Endothelial cell of umbilical vein (primary cell): ENCODE measurements around the gene PALD1. TPM values are rescaled to one million over a fixed set of nuclear protein-coding genes. Genes with fewer than 3 reads are reported as not detected.

ENCODE experiments used
- BruUV-seq: library from RNA; stranded (reverse); fragments of 400-500 nt; replicated peaks from 2 replicates; lab custom pipeline; 2021; lab: Mats Ljungman, UMichigan
- CTCF ChIA-PET: fragments of 300-600, 350-600 bp; sonication (Branson Sonifier 250); formaldehyde crosslinking; loops from one replicate; lab custom pipeline; 2021; ENCODE audit warnings: antibody characterized with exemption, inconsistent platforms; lab: Charles Lee
- POLR2A ChIA-PET: fragments of 300-600, 350-600 bp; sonication (Branson Sonifier 250); formaldehyde crosslinking; loops from one replicate; lab custom pipeline; 2021; ENCODE audit warnings: antibody characterized with exemption, inconsistent platforms; lab: Charles Lee
- DNase-seq: peaks from one replicate; pipeline ENCODE4 v3.0.0-alpha.2; 2011; ENCODE audit warnings: low read depth, low spot score
- FAIRE-seq: peaks from 2 replicates; lab custom pipeline; 2011; peaks lifted over from hg19 to GRCh38; lab: Jason Lieb, UNC
- H2AFZ ChIP-seq: 2 replicates; pipeline ENCODE4 v1.6.0; 2012; ENCODE audit warnings: low read depth, low read length, control low read depth, inconsistent platforms
- H3K27ac ChIP-seq: 2 replicates; pipeline ENCODE4 v1.5.1; 2011; ENCODE audit warnings: low read depth, mild to moderate bottlenecking, control low read depth, low read length, moderate library complexity; ENCODE audit not compliant: insufficient read depth
- H3K27me3 ChIP-seq, 2 experiments: 2 replicates each; pipeline versions ENCODE4 v1.6.0 to v1.6.1; 2011; ENCODE audit warnings: low read length in 2 of 2, mixed read lengths in 1 of 2; ENCODE audit not compliant: control insufficient read depth in 2 of 2, insufficient read depth in 2 of 2
- H3K36me3 ChIP-seq, 2 experiments: 2 replicates in 1 of 2; 3 replicates in 1 of 2; pipeline ENCODE4 v1.5.1; 2011; ENCODE audit warnings: low read length in 2 of 2, mild to moderate bottlenecking in 1 of 2, moderate library complexity in 1 of 2; ENCODE audit not compliant: control insufficient read depth in 2 of 2, insufficient read depth in 2 of 2; ENCODE audit errors: extremely low read depth in 1 of 2
- H3K4me1 ChIP-seq: 3 replicates; pipeline ENCODE4 v1.5.1; 2011; ENCODE audit warnings: mild to moderate bottlenecking, low read length; ENCODE audit not compliant: control insufficient read depth, insufficient read depth; ENCODE audit errors: extremely low read depth
- H3K4me2 ChIP-seq: 2 replicates; pipeline ENCODE4 v1.6.1; 2011; ENCODE audit warnings: low read length, control low read depth, mixed read lengths; ENCODE audit not compliant: insufficient read depth
- H3K4me3 ChIP-seq, 3 experiments: fragments of 200-600 bp in 1 of 3; sonication (generic), shearing (Covaris generic) in 1 of 3; replicated peaks in 1 of 3; 2 replicates each; pipeline ENCODE4 v1.5.1; 2011 to 2016; ENCODE audit warnings: control low read depth in 3 of 3, low read length in 3 of 3, mild to moderate bottlenecking in 2 of 3, inconsistent platforms in 1 of 3, low read depth in 1 of 3, moderate library complexity in 1 of 3; ENCODE audit not compliant: insufficient read depth in 1 of 3
- H3K79me2 ChIP-seq: 2 replicates; pipeline ENCODE4 v1.6.0; 2012; ENCODE audit warnings: low read length, inconsistent platforms; ENCODE audit not compliant: control insufficient read depth, insufficient read depth
- H3K9ac ChIP-seq: replicated peaks from 2 replicates; pipeline ENCODE3; 2011; ENCODE audit warnings: low read length, control low read depth; ENCODE audit not compliant: insufficient read depth; ENCODE audit errors: extremely low read depth
- H3K9me1 ChIP-seq: replicated peaks from 3 replicates; pipeline ENCODE4 v1.6.0; 2011; ENCODE audit warnings: mild to moderate bottlenecking, low read length; ENCODE audit not compliant: control insufficient read depth, insufficient read depth; ENCODE audit errors: extremely low read depth
- H3K9me3 ChIP-seq: replicated peaks from 2 replicates; pipeline ENCODE4 v1.5.1; 2012; ENCODE audit warnings: low read length, inconsistent platforms; ENCODE audit not compliant: control insufficient read depth, insufficient read depth
- H4K20me1 ChIP-seq: replicated peaks from 2 replicates; pipeline ENCODE3; 2011; ENCODE audit warnings: mild to moderate bottlenecking, low read length; ENCODE audit not compliant: control insufficient read depth, insufficient read depth; ENCODE audit errors: extremely low read depth
- CTCF ChIP-seq, 2 donors: IDR thresholded peaks; 1 replicate in 1 of 2; 2 replicates in 1 of 2; pipeline ENCODE4 v1.5.1; 2011; ENCODE audit warnings: low read length in 2 of 2, mild to moderate bottlenecking in 2 of 2, moderate library complexity in 2 of 2, control low read depth in 1 of 2, inconsistent platforms in 1 of 2, low read depth in 1 of 2; ENCODE audit not compliant: insufficient read depth in 1 of 2; ENCODE audit errors: extremely low read depth in 1 of 2
- EZH2 ChIP-seq: IDR thresholded peaks from 2 replicates; pipeline ENCODE4 v1.6.1; 2012; ENCODE audit warnings: borderline replicate concordance, low read depth, mild to moderate bottlenecking, moderate library complexity, low read length, inconsistent platforms; ENCODE audit not compliant: severe bottlenecking
- FOS ChIP-seq: IDR thresholded peaks from 2 replicates; pipeline ENCODE4 v1.6.1; 2011; ENCODE audit warnings: mild to moderate bottlenecking, low read length, moderate library complexity, borderline replicate concordance; ENCODE audit not compliant: insufficient read depth
- GATA2 ChIP-seq: IDR thresholded peaks from 2 replicates; pipeline ENCODE4 v1.7.0; 2011; ENCODE audit warnings: low read depth, mild to moderate bottlenecking, moderate library complexity, mixed read lengths, low read length; ENCODE audit not compliant: insufficient read length, insufficient read depth
- JUN ChIP-seq: IDR thresholded peaks from 2 replicates; pipeline ENCODE4 v1.6.1; 2011; ENCODE audit warnings: borderline replicate concordance, low read depth; ENCODE audit not compliant: insufficient read length, insufficient read depth
- MAX ChIP-seq: IDR thresholded peaks from 2 replicates; pipeline ENCODE4 v1.6.1; 2011; ENCODE audit not compliant: insufficient read depth, insufficient read length
- MYC ChIP-seq: IDR thresholded peaks from one replicate; pipeline ENCODE4 v1.6.1; 2011; ENCODE audit warnings: mild to moderate bottlenecking, low read depth, low read length
- POLR2A ChIP-seq: IDR thresholded peaks from 2 replicates; pipeline ENCODE4 v1.6.1; 2012; ENCODE audit warnings: low read depth, mild to moderate bottlenecking, control low read depth, low read length
- POLR2AphosphoS5 ChIP-seq: IDR thresholded peaks from 2 replicates; pipeline ENCODE4 v1.6.1; 2012; ENCODE audit warnings: low read depth, mild to moderate bottlenecking, control low read depth, low read length, moderate library complexity; ENCODE audit not compliant: insufficient read depth
- dilution Hi-C: fragments of 300-500 bp; cut with MboI; formaldehyde crosslinking; loops from one replicate; pipeline ENCODE4 v1.15.0; 2019; ENCODE audit warnings: low sequenced_read_pairs; ENCODE audit not compliant: extremely low pct_ligation_motif_present
- intact Hi-C: fragments of 100-400 bp; cut with micrococcal nuclease; formaldehyde crosslinking; loops from one replicate; pipeline ENCODE4 v1.10.0; 2022
- polyA plus RNA-seq, 4 experiments: library from polyadenylated mRNA; depleted of rRNA in 3 of 4; stranded (reverse) in 3 of 4; unstranded in 1 of 4; fragments of >200 nt; gene quantifications; 2 replicates each; pipeline versions ENCODE4 v1.2.1 to v1.2.3, GENCODE V29; 2011 to 2012; ENCODE audit warnings: missing spikeins in 1 of 4
- total RNA-seq: library from RNA; stranded (reverse); gene quantifications from 2 replicates; pipeline ENCODE4 v1.2.3, GENCODE V29; 2021

Gene PALD1
- total and polyA plus RNA-seq, 2 donors (not counting 3 experiments of a cell fraction or from before 2014, with no cell fraction given): 16.6 to 73.3 TPM

- no TSS peak for BruUV-seq
- intact Hi-C loops (no loop called here), dilution Hi-C loops (no loop called here)
- no peaks in the 10 kb centered on the region for H3K9me1 ChIP-seq
- no peaks in the 10 kb centered on the region for H3K79me2 ChIP-seq
- H3K27ac ChIP-seq: no peak overlapping the region
- peaks cover 2 to 5% of the 10 kb centered on the region in 2 experiments for H3K36me3 ChIP-seq
- H3K27me3 ChIP-seq: no peaks in the 10 kb centered on the region
- ChIA-PET POLR2A (no interaction called here), CTCF (interaction anchor here (12.4 kb wide), 1 partner anchor 75 kb away, joined by 196 read pairs; no protein-coding TSS in a partner anchor)
- no peaks in the 10 kb centered on the region for H4K20me1 ChIP-seq
- no peak for DNase-seq
- no peak for TF ChIP-seq JUN
- no peak for TF ChIP-seq GATA2
- TF ChIP-seq EZH2: no peak
- TF ChIP-seq MAX: no peak
- TF ChIP-seq MYC: no peak
- TF ChIP-seq POLR2AphosphoS5: no peak
- no peak for TF ChIP-seq POLR2A
- no peak for TF ChIP-seq FOS
- TF ChIP-seq CTCF (IDR thresholded peaks at IDR 0.05; ENCODE audit: extremely low read depth in 1 of 2, insufficient read depth in 1 of 2, low read depth in 1 of 2, low read length in 2 of 2): no peak
- no peak overlapping the region for H3K4me2 ChIP-seq
- no peak overlapping the region for H2AFZ ChIP-seq
- H3K4me3 ChIP-seq: no peak overlapping the region
- H3K9ac ChIP-seq: no peak overlapping the region
- H3K9me3 ChIP-seq: no peaks in the 10 kb centered on the region
- peaks cover 3% of the 10 kb centered on the region for H3K4me1 ChIP-seq
- no peak for FAIRE-seq
Measured at GRCh38 chr10:70536196-70536861, 57.8 kb downstream of the PALD1 start.
